ENCODE results near the gene DAGLA. TPM values are rescaled to one million over a fixed set of nuclear protein-coding genes. Genes with fewer than 3 reads are reported as not detected.

Gene DAGLA
- total RNA-seq, 1 experiment from 2014 or later = 3.1 TPM

GRCh38 chr11:61779666-61780525, 99.7 kb downstream of the DAGLA start:
- ChIA-PET CTCF (interaction anchor here (0.5 to 10.0 kb wide), 6 partner anchors 8 to 206 kb away, joined by 3 to 106 read pairs (median 6); no protein-coding TSS in a partner anchor), POLR2A (no interaction called here)
- Mint-ChIP-seq H3K27ac (no peak overlapping the region), H3K9me3 (no peaks in the 10 kb centered on the region), H3K4me3 (no peak overlapping the region), H3K27me3 (ENCODE audit: low read depth) (peaks cover 7% of the 10 kb centered on the region; the same call in 1 of the 2 replicates), H3K36me3 (peaks cover 5% of the 10 kb centered on the region), H3K4me1 (peaks cover 10% of the 10 kb centered on the region)
- no peak for TF ChIP-seq FOXJ3 (CRISPR knock-in tag; IDR thresholded peaks at IDR 0.05; ENCODE audit: borderline replicate concordance)
- ATAC-seq (no peak), DNase-seq (ENCODE audit: low spot score) (no peak)

GRCh38 chr11:61780581-61781162, 100.5 kb downstream of the DAGLA start:
- POLR2A ChIA-PET = no interaction called here

More at GRCh38 chr11:61780581-61781162, 100.5 kb downstream of the DAGLA start:
- Mint-ChIP-seq H3K27me3 (ENCODE audit: low read depth) (peaks cover 7% of the 10 kb centered on the region; the same call in 1 of the 2 replicates), H3K36me3 (peaks cover 11% of the 10 kb centered on the region), H3K4me1 (peaks cover 10% of the 10 kb centered on the region), H3K4me3 (no peak overlapping the region), H3K27ac (no peak overlapping the region), H3K9me3 (no peaks in the 10 kb centered on the region)
- CTCF ChIA-PET = interaction anchor here (0.5 to 10.0 kb wide), 7 partner anchors 7 to 205 kb away, joined by 3 to 106 read pairs (median 6); no protein-coding TSS in a partner anchor
- ATAC-seq = no peak
- no peak for DNase-seq (ENCODE audit: low spot score)
- TF ChIP-seq RORB (CRISPR knock-in tag; IDR thresholded peaks at IDR 0.05) = no peak
- TF ChIP-seq, protein P1, sequence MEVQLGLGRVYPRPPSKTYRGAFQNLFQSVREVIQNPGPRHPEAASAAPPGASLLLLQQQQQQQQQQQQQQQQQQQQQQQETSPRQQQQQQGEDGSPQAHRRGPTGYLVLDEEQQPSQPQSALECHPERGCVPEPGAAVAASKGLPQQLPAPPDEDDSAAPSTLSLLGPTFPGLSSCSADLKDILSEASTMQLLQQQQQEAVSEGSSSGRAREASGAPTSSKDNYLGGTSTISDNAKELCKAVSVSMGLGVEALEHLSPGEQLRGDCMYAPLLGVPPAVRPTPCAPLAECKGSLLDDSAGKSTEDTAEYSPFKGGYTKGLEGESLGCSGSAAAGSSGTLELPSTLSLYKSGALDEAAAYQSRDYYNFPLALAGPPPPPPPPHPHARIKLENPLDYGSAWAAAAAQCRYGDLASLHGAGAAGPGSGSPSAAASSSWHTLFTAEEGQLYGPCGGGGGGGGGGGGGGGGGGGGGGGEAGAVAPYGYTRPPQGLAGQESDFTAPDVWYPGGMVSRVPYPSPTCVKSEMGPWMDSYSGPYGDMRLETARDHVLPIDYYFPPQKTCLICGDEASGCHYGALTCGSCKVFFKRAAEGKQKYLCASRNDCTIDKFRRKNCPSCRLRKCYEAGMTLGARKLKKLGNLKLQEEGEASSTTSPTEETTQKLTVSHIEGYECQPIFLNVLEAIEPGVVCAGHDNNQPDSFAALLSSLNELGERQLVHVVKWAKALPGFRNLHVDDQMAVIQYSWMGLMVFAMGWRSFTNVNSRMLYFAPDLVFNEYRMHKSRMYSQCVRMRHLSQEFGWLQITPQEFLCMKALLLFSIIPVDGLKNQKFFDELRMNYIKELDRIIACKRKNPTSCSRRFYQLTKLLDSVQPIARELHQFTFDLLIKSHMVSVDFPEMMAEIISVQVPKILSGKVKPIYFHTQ (CRISPR knock-in tag; IDR thresholded peaks at IDR 0.05) = no peak
- no peak for TF ChIP-seq ZNF396 (CRISPR knock-in tag; IDR thresholded peaks at IDR 0.05; ENCODE audit: borderline replicate concordance)
- no peak for TF ChIP-seq JAZF1 (CRISPR knock-in tag; IDR thresholded peaks at IDR 0.05)
- TF ChIP-seq MYBL2 (CRISPR knock-in tag; IDR thresholded peaks at IDR 0.05) = no peak
- no peak for TF ChIP-seq ATF1 (CRISPR knock-in tag; IDR thresholded peaks at IDR 0.05)
- TF ChIP-seq, protein P2, sequence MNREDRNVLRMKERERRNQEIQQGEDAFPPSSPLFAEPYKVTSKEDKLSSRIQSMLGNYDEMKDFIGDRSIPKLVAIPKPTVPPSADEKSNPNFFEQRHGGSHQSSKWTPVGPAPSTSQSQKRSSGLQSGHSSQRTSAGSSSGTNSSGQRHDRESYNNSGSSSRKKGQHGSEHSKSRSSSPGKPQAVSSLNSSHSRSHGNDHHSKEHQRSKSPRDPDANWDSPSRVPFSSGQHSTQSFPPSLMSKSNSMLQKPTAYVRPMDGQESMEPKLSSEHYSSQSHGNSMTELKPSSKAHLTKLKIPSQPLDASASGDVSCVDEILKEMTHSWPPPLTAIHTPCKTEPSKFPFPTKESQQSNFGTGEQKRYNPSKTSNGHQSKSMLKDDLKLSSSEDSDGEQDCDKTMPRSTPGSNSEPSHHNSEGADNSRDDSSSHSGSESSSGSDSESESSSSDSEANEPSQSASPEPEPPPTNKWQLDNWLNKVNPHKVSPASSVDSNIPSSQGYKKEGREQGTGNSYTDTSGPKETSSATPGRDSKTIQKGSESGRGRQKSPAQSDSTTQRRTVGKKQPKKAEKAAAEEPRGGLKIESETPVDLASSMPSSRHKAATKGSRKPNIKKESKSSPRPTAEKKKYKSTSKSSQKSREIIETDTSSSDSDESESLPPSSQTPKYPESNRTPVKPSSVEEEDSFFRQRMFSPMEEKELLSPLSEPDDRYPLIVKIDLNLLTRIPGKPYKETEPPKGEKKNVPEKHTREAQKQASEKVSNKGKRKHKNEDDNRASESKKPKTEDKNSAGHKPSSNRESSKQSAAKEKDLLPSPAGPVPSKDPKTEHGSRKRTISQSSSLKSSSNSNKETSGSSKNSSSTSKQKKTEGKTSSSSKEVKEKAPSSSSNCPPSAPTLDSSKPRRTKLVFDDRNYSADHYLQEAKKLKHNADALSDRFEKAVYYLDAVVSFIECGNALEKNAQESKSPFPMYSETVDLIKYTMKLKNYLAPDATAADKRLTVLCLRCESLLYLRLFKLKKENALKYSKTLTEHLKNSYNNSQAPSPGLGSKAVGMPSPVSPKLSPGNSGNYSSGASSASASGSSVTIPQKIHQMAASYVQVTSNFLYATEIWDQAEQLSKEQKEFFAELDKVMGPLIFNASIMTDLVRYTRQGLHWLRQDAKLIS (CRISPR knock-in tag; IDR thresholded peaks at IDR 0.05; ENCODE audit: borderline replicate concordance) = no peak
- no peak for TF ChIP-seq SP1 (CRISPR knock-in tag; conservative IDR thresholded peaks at IDR 0.05)
- TF ChIP-seq ATF3 (CRISPR knock-in tag; conservative IDR thresholded peaks at IDR 0.05) = no peak
- no peak for TF ChIP-seq ERG (CRISPR knock-in tag; IDR thresholded peaks at IDR 0.05)
- TF ChIP-seq, protein P3, sequence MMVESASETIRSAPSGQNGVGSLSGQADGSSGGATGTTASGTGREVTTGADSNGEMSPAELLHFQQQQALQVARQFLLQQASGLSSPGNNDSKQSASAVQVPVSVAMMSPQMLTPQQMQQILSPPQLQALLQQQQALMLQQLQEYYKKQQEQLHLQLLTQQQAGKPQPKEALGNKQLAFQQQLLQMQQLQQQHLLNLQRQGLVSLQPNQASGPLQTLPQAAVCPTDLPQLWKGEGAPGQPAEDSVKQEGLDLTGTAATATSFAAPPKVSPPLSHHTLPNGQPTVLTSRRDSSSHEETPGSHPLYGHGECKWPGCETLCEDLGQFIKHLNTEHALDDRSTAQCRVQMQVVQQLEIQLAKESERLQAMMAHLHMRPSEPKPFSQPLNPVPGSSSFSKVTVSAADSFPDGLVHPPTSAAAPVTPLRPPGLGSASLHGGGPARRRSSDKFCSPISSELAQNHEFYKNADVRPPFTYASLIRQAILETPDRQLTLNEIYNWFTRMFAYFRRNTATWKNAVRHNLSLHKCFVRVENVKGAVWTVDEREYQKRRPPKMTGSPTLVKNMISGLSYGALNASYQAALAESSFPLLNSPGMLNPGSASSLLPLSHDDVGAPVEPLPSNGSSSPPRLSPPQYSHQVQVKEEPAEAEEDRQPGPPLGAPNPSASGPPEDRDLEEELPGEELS (CRISPR knock-in tag; IDR thresholded peaks at IDR 0.05) = no peak
- no peak for TF ChIP-seq GTF2I (CRISPR knock-in tag; conservative IDR thresholded peaks at IDR 0.05)
- no peak for TF ChIP-seq ZBTB43 (CRISPR knock-in tag; IDR thresholded peaks at IDR 0.05)
- TF ChIP-seq, protein P4, sequence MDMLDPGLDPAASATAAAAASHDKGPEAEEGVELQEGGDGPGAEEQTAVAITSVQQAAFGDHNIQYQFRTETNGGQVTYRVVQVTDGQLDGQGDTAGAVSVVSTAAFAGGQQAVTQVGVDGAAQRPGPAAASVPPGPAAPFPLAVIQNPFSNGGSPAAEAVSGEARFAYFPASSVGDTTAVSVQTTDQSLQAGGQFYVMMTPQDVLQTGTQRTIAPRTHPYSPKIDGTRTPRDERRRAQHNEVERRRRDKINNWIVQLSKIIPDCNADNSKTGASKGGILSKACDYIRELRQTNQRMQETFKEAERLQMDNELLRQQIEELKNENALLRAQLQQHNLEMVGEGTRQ (CRISPR knock-in tag; IDR thresholded peaks at IDR 0.05) = no peak
- TF ChIP-seq RELA (CRISPR knock-in tag; IDR thresholded peaks at IDR 0.05; ENCODE audit: borderline replicate concordance) = no peak
- TF ChIP-seq, protein P5, sequence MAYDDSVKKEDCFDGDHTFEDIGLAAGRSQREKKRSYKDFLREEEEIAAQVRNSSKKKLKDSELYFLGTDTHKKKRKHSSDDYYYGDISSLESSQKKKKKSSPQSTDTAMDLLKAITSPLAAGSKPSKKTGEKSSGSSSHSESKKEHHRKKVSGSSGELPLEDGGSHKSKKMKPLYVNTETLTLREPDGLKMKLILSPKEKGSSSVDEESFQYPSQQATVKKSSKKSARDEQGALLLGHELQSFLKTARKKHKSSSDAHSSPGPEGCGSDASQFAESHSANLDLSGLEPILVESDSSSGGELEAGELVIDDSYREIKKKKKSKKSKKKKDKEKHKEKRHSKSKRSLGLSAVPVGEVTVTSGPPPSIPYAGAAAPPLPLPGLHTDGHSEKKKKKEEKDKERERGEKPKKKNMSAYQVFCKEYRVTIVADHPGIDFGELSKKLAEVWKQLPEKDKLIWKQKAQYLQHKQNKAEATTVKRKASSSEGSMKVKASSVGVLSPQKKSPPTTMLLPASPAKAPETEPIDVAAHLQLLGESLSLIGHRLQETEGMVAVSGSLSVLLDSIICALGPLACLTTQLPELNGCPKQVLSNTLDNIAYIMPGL (CRISPR knock-in tag; IDR thresholded peaks at IDR 0.05) = no peak
- no peak for TF ChIP-seq NR1H2 (CRISPR knock-in tag; IDR thresholded peaks at IDR 0.05)

All from WTC11 (cell line).